Vagina (tissue), 2 donors: Measurements from ENCODE around the gene AP3D1.

Source experiments
- POLR2A ChIP-seq, 2 donors: fragments of 450-650 bp; IDR thresholded peaks; one replicate each; pipeline ENCODE4 v1.6.1; 2017; ENCODE audit warnings: antibody characterized with exemption in 2 of 2, mild to moderate bottlenecking in 2 of 2, moderate library complexity in 2 of 2
- POLR2AphosphoS5 ChIP-seq, 2 donors: sonication (generic); formaldehyde crosslinking; IDR thresholded peaks; one replicate each; pipeline ENCODE4 v1.9.0; 2017; ENCODE audit warnings: antibody characterized with exemption in 2 of 2, mild to moderate bottlenecking in 2 of 2, low read depth in 1 of 2; ENCODE audit not compliant: insufficient read depth in 1 of 2
- TF ChIP-seq, protein P1 (sequence below), 3 experiments: fragments of 450-650 bp in 2 of 3; fragments of 200-600 bp in 1 of 3; sonication (generic) in 1 of 3; IDR thresholded peaks; one replicate each; pipeline ENCODE4 v1.5.1; 2017 to 2019; ENCODE audit warnings: antibody characterized with exemption in 3 of 3, mild to moderate bottlenecking in 2 of 3, moderate library complexity in 2 of 3

DNA sequence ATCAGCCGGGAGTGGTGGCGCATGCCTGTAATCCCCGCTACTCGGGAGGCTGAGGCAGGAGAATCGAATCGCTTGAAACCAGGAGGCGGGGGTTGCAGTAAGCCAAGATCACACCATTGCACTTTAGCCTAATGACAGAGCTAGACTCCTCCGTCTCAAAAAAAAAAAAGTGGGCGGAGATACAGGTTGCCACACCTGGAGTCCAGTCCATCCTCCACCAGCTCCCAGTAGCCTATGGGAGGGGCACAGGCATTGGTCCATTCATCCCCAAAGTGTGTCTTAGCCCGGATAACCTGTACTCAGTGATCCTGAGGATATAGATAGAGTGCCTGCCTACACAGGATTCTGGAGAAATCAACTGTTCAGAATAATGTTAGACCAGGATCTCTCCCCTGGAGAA is 9.0 kb upstream of the AP3D1 start:
- TF ChIP-seq, protein P1, sequence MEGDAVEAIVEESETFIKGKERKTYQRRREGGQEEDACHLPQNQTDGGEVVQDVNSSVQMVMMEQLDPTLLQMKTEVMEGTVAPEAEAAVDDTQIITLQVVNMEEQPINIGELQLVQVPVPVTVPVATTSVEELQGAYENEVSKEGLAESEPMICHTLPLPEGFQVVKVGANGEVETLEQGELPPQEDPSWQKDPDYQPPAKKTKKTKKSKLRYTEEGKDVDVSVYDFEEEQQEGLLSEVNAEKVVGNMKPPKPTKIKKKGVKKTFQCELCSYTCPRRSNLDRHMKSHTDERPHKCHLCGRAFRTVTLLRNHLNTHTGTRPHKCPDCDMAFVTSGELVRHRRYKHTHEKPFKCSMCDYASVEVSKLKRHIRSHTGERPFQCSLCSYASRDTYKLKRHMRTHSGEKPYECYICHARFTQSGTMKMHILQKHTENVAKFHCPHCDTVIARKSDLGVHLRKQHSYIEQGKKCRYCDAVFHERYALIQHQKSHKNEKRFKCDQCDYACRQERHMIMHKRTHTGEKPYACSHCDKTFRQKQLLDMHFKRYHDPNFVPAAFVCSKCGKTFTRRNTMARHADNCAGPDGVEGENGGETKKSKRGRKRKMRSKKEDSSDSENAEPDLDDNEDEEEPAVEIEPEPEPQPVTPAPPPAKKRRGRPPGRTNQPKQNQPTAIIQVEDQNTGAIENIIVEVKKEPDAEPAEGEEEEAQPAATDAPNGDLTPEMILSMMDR (IDR thresholded peaks at IDR 0.05): no peak
- TF ChIP-seq POLR2A (IDR thresholded peaks at IDR 0.05) (no peak), POLR2AphosphoS5 (IDR thresholded peaks at IDR 0.05; ENCODE audit: insufficient read depth in 1 of 2, low read depth in 1 of 2) (no peak)
